Right ventricle myocardium inferior (tissue), 1 donor: ENCODE measurements around the gene MGA. TPM values are rescaled to one million over a fixed set of nuclear protein-coding genes. Genes with fewer than 3 reads are reported as not detected.
A peak's percentile ranks its signal among the peaks of the same experiment; 100 is the strongest.

ENCODE experiments used
- ATAC-seq: fragments of 200-7000 bp; cut with Tn5 transposase; one replicate; pipeline ENCODE4 v1.9.1; 2020; ENCODE audit warnings: mild to moderate bottlenecking, moderate library complexity
- DNase-seq: peaks from one replicate; pipeline ENCODE4 v3.0.0; 2021; ENCODE audit errors: missing footprints
- intact Hi-C: fragments of 100-400 bp; cut with DNase I; formaldehyde crosslinking; loops from one replicate; pipeline ENCODE4 v1.11.0; 2022
- microRNA-seq: library from miRNA; unstranded; fragments of <30 nt; microRNA quantifications from one replicate; pipeline ENCODE4 v1.2.0, GENCODE V29; 2020
- total RNA-seq: library from RNA; stranded (reverse); fragmentation: NEBNext Ultra II Directional; extraction: Animal tissue kit (Norgen Biotek cat#: 25700); gene quantifications from one replicate; pipeline ENCODE4 v1.2.1, GENCODE V29; 2021
- donor health status: DM: no; HTN: yes; CAD: no; lungs with severe emphysema.

Gene MGA
- total RNA-seq, 1 donor from 2014 or later = 30.2 TPM

DNA sequence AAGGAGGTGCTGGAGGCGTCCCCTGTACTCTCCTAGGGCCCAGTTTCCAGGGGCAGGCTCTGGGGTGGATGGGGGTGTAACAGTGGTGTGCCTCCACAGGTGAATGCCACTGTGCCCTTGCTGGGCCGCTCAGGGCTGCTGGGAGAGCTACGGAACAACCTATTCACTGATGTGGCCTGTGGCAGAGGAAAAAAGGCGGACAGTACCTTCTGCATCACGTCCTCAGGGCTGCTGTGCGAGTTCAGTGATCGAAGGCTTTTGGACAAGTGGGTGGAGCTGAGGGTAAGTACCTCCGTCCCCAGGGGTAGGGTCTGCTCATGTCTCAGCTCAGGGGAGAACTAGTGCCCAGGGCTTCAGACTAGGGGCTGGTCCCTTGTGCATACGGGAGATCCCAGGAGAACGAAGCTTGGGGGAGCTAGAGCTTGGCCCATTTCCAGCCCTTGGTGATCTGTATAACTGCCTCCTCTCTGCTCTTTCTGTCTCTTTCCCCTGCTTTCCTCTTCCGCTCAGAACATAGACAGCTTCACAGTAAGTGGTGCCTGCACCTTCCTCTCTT, 152.7 kb downstream of the MGA start:
- intact Hi-C loops = loop anchor here (5.0 kb wide), 2 partner anchors 211 to 256 kb away; partner anchors contain the start of gene TYRO3
- DNase-seq = peak; percentile 9
- ATAC-seq = no peak

DNA sequence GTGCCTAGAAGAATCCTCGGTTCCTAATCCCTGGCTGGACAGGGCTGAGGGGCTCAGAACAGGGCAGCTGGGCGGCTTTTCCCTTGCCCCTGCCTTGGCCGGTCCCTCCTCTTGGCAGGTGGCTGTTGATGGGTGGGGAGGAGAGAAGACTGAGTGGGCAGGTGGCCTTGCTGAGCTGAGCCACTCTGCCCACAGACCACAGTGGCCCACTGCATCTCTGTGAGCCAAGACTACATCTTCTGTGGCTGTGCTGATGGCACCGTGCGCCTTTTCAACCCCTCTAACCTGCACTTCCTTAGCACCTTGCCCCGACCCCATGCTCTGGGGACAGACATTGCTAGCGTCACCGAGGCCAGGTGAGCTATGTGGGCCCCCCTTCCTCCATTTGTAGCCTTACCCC, 153.2 kb downstream of the MGA start:
- DNase-seq (peak; percentile 35), ATAC-seq (no peak)
- intact Hi-C loops = loop anchor here (5.0 kb wide), 2 partner anchors 211 to 256 kb away; partner anchors contain the start of gene TYRO3

DNA sequence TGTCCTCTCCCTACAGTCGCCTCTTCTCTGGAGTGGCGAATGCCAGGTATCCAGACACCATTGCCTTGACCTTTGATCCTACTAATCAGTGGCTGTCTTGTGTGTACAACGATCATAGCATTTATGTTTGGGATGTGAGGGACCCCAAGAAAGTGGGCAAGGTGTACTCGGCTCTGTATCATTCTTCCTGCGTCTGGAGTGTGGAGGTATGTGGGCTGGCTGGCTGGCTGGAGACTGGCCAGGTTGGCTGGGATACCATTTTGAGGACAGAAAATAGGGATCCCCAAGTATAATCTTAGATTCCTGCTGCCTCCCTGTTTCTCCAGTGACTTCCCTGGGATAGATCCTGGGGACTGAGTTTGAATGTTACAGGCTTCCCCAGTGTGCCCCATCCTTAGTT, 154.3 kb downstream of the MGA start:
- ATAC-seq (no peak), DNase-seq (peak; percentile 30)
- intact Hi-C loops = loop anchor here (5.0 kb wide), 2 partner anchors 212 to 257 kb away; partner anchors contain the start of gene TYRO3

DNA sequence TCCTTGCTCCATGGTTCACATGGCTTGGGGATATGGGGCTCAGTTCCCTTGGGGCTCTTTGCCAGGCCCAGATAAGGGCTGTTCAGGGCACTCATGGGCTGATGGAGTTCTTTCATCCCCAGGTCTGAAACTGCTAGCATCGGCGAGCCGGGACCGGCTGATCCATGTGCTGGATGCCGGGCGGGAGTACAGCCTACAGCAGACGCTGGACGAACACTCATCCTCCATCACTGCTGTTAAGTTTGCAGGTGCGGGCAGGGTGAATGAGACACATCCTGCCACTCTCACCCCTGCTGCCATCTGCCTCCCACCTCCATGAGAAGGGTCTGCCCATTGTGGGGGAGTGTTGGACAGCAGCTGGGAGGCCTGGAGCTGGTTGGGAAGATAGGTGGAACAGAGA, 156.6 kb downstream of the MGA start:
- ATAC-seq (no peak), DNase-seq (peak; percentile 34)
- intact Hi-C loops = no loop called here

DNA sequence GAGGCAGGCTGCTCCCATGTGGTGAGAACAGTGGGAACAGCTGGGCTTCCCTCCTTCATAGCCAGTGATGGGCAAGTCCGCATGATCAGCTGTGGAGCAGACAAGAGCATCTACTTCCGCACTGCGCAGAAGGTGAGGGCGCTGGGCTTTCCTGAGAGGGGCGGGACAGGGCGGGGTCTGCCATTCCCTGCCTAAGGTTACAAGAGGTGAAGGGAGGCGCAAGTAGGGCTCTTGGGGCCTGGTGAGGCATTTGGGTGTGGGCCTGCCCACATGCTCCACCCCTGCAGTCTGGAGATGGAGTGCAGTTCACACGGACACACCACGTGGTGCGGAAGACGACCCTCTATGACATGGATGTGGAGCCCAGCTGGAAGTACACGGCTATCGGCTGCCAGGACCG, 157.1 kb downstream of the MGA start:
- DNase-seq (peak; percentile 32), ATAC-seq (no peak)
- intact Hi-C loops = no loop called here

DNA sequence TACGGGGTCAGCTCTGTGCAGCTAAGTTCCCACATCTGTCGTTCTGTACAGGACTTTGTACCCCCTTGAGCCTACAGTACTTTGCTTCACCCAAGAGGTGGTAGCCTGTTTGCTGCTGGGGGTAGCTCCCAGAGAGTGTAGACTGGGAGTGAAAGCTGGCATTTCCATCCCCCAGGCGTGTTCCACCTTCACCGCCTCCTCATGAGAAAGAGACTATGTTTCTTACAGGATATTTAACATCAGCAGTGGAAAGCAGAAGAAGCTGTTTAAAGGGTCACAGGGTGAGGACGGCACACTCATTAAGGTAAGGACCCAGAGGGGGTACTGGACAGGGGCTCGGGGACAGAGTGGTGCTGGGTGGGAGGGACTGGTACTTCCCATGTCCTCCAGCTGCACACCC, 157.6 kb downstream of the MGA start:
- ATAC-seq (no peak), DNase-seq (no peak)
- intact Hi-C loops = no loop called here

DNA sequence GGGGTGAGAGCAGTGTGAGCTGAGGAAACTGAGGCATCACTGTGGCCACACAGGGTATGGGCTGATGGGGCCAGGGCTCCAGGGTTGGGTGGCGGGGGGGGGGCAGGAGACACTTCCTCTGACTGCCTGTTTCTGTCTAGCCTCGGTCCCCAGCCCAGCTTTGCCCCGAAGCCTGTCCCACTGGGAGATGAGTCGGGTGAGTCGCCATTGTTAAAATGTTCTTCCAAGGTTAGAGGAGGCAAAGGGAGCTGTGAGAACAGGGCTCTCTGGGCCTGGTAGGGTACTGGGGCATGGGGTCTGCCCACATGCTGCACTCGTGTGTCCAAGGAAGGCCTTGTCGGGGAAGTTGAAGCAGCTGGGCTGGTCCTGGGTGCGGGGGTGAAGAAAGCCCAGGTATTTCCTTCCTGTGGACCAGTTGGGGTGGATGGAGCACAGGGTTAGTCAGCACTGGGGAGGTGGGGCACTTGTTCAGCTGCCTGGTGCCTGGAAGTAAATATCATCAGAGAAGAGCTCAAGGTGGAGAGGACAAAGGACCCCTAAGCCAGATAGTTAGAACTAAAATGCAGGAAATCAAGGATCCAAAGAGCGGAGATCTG, 159.3 kb downstream of the MGA start:
- intact Hi-C loops = no loop called here
- DNase-seq (no peak), ATAC-seq (no peak)

DNA sequence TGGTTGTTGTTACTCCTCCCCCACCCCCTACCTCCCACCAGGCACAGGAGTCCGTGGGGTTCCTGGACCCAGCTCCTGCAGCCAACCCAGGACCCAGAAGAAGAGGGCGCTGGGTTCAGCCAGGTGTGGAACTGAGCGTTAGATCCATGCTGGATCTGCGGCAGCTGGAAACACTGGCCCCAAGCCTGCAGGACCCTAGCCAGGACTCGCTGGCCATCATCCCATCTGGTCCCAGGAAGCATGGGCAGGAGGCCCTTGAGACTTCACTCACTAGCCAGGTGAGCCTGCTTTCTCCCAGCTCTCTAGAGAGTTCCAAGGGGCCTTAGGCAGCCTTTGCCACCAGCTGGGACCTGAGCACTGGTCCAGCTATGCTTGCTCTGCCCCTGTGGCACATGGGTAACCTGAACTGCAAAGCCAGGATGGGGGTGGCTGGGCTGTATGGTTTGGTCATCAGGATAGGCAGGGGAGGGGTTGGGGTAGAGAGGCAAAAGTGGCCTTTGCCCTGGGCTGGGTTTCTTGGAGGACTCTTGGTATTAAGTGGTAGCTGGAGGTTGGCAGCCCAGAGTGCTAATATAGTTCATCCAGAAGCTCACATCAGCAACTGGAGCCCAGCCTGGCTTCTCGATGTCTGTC, 160.7 kb downstream of the MGA start:
- no peak for ATAC-seq
- DNase-seq = peak; percentile 13
- intact Hi-C loops = no loop called here

DNA sequence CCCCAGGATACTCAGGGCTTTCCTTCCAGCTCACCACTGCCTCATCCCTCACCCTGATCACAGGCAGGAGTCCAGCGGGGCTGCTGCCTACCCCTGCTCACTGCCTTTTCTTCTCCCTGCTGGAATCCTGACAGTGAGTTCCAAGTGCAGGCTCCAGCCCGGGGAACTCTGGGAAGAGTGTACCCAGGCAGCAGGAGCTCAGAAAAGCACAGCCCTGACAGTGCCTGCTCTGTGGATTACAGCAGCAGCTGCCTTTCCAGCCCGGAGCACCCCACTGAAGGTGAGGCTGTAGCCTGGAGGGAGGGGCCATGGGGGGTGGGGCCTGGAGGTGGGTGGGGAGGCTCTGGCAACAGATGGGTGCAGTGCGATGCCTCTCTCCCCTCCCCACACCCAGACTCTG, 161.6 kb downstream of the MGA start:
- ATAC-seq = no peak
- DNase-seq = peak; percentile 34
- intact Hi-C loops = no loop called here

DNA sequence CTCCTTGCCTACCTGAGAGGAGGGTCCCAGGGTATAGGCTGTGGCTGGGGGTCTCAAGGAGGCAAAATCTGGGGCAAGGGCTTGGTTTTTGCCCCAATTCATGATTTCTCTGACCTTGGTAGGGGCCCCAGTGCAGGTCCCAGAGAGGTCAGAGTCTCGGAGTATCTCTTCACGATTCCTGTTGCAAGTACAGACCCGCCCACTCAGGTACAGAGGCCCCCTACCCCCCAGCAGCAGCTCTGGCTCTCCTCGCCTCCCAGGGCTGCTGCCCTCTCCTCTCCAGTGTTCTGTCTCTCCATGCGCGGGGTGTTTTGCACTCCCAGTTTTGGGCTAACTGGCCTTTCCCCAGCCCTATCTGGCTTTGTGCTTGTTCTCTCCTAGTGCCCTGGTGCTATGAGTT, 162.3 kb downstream of the MGA start:
- ATAC-seq (no peak), DNase-seq (no peak)
- intact Hi-C loops = no loop called here

Small RNA genes lying within 50 kb of the gene (microRNA-seq; reads per million reads assigned to microRNA genes)
- not detected for gene MIR626

Other genes starting within 250 kb of the MGA start
- 20.9 TPM for gene RTF1, start 243.3 kb upstream of the MGA start, total RNA-seq
- gene ITPKA, start 166.5 kb upstream of the MGA start, total RNA-seq = 2.7 TPM
- 1.5 TPM for gene LTK, start 146.6 kb upstream of the MGA start, total RNA-seq
- 26.7 TPM for gene RPAP1, start 116.1 kb upstream of the MGA start, total RNA-seq
- 5.6 TPM for gene TYRO3, start 101.2 kb upstream of the MGA start, total RNA-seq
- 14.4 TPM for gene MAPKBP1, start 114.1 kb downstream of the MGA start, total RNA-seq
- gene JMJD7, start 167.7 kb downstream of the MGA start, total RNA-seq = 12.6 TPM
- 5.8 TPM for gene PLA2G4B, start 178.4 kb downstream of the MGA start, total RNA-seq
- 3.5 TPM for gene SPTBN5, start 233.6 kb downstream of the MGA start, total RNA-seq